Activated naive CD4-positive, alpha-beta T cell (primary cell): ENCODE data around the gene SLC38A3.
A peak's percentile ranks its signal among the peaks of the same experiment; 100 is the strongest.
"Not testable (repeated sequence)": the region's sequence is repeated elsewhere in the genome, so short reads cannot be mapped to it uniquely, and the experiment has no call there.

ENCODE experiments used
- DNase-seq, 4 experiments: peaks; one replicate each; lab custom pipeline; 2025; lab: John Stamatoyannopoulos, UW

The SLC38A3 gene

GRCh38 chr3:50254577-50255250 is 49.6 kb downstream of the SLC38A3 start:
- no peak for DNase-seq

- no peak for DNase-seq
Observed at GRCh38 chr3:50255251-50255615, 50.2 kb downstream of the SLC38A3 start.

GRCh38 chr3:50256978-50257890 is 52.2 kb downstream of the SLC38A3 start:
- DNase-seq, result peak in 1 of 4 experiments; percentile 24

GRCh38 chr3:50258029-50258680 is 53.1 kb downstream of the SLC38A3 start:
- DNase-seq, result no peak

DNA sequence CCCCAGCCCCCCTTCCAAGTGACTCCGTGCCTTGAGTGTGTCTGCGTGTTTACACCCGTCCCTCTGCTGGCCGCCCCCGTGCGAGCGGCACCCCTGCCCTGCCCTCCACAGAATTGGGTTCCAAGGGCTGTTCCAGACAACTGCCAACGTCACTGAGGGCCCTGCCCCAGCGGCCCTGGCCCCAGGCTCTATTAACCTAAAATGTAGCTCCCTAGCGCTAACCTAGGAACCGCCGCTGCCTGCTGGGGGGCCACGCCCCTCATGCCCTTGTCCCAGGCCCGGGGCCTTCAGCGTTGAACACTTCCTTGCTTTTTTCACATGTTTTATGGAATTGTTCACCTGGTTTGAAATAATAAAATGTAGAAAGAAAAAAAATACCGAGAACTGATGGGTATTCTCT is 53.9 kb downstream of the SLC38A3 start:
- no peak for DNase-seq

GRCh38 chr3:50259432-50260026 is 54.5 kb downstream of the SLC38A3 start:
- no peak for DNase-seq

DNA sequence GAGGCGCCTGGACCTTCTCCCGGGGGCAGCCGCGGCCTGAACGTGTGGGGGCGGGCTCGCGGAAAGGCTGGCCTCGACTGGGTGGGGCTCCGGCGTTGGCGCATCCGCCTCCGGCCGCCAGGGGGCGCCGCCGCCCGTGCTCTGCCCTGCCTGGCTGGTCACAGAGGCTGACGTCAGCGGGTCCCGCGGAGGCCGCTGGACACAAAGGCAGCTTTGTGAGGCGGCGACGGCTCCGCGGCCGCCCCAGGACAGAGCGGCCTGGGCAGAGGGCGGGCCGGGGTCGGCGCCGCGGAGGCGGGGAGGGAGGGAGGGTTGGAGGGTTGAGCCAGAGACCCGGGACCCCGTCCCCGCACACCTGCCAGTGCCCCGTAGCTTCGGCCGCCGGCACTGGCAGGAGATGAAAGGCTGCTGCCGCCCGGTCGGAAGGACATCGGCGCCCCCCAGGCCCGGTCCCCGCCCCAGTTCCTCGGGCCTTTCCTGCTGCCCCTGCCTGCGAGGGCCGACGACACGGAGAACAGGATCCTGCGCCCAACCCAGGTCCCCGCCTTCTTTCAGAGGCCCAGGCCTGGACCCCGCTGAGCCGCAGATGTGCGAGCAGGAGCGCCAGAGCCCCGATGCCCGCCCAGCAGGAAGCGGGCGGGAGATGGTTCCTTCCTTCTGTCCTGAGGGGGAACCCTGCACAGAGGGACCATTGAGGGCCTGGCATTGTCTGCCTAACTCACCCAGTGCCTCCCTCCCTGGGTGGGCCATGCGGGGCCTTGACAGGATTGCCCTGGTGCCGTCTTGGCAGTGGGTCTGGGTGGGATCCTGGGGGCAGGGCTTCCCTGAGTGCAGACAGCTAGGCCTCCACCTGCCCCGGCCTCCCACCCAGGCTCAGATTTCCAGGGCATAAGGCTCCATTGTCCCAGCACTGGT is 55.2 kb downstream of the SLC38A3 start:
- peak; percentile 55 to 75 (median 63) for DNase-seq

GRCh38 chr3:50260942-50261441 is 55.9 kb downstream of the SLC38A3 start:
- DNase-seq, result no peak

GRCh38 chr3:50261505-50261904 is 56.4 kb downstream of the SLC38A3 start:
- no peak for DNase-seq

DNA sequence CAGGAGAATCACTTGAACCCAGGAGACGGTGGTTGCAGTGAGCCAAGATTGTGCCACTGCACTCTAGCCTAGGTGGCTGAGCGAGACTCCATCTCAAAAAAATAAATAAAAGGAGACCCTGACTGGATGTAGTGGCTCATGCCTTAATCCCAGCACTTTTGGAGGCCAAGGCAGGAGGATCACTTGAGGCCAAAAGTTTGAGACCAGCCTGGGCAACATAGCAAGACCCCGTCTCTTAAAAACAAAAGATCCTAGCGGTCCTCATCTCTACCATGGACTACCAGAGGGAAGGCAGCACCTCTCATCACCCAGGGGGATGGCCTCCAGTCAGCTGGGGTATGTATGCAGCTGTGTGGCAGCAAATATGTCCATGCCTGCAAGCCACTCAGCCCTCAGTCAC is 57.1 kb downstream of the SLC38A3 start:
- not testable (repeated sequence) for DNase-seq

GRCh38 chr3:50262778-50263177 is 57.7 kb downstream of the SLC38A3 start:
- DNase-seq, result no peak

DNA sequence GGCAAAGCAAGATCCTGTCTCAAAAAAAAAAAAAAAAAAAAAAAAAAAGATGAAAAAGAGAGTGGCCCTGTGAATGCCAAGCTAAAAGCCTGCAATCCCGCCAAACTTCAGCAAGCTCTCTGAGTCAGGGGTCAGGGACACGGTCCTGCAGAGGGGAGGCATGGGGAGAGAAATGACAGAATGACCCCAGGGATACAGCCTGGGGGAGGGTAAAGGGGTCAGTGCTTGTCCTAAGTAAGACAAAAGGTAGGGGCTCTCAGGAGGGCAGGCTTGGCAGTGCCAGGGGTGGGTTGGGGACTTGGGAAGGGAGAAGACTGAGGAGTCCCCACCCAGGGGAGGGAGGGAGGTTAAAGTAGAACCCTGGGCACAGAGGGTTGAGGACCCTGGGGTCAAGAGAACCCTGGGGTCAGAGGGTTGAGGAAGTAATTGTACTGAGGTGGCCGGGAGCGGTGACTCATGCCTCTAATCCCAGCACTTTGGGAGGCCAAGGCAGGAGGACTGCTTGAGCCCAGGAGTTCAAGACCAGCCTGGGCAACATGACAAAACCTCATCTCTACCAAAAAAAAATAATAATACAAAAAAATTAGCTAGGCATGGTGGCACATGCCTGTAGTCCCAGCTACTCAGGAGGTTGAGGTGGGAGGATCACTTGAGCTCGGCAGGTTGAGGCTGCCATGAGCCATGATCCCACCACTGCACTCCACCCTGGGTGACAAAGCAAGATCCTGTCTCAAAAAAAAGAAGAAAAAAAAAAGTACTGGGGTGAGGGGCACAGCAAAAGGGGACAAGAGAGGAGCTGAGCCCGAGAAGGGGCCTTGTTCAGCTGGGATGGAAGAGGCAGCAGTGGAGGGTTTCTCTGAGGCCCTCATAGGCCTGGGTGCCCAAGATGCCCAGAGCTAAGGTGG is 58.7 kb downstream of the SLC38A3 start:
- no peak for DNase-seq

- no peak for DNase-seq
Observed at GRCh38 chr3:50264383-50264963, 59.4 kb downstream of the SLC38A3 start.

GRCh38 chr3:50264964-50265485 is 60.0 kb downstream of the SLC38A3 start:
- DNase-seq, result no peak

GRCh38 chr3:50265571-50265970 is 60.5 kb downstream of the SLC38A3 start:
- DNase-seq, result no peak

DNA sequence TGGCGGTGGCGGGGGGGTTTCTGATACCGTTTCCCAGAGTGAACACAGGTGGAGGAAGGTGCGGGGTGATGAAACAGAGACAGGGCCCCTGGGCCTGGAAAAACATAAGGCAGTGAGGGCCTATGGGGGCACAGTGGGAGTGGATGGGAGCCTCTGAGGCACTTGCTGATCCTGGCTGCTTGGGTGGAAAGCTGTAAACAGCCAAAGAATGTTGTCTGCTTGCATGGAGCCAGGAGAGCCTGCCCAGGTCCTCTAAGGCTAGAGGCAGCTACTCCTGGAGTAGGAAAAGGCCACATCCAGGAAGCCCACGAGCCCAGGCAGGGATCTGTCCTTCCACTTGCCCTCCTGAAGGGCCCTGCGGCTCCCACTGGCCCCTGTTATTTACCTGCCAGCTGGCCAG is 60.9 kb downstream of the SLC38A3 start:
- no peak for DNase-seq

GRCh38 chr3:50266836-50267235 is 61.8 kb downstream of the SLC38A3 start:
- DNase-seq, result no peak

DNA sequence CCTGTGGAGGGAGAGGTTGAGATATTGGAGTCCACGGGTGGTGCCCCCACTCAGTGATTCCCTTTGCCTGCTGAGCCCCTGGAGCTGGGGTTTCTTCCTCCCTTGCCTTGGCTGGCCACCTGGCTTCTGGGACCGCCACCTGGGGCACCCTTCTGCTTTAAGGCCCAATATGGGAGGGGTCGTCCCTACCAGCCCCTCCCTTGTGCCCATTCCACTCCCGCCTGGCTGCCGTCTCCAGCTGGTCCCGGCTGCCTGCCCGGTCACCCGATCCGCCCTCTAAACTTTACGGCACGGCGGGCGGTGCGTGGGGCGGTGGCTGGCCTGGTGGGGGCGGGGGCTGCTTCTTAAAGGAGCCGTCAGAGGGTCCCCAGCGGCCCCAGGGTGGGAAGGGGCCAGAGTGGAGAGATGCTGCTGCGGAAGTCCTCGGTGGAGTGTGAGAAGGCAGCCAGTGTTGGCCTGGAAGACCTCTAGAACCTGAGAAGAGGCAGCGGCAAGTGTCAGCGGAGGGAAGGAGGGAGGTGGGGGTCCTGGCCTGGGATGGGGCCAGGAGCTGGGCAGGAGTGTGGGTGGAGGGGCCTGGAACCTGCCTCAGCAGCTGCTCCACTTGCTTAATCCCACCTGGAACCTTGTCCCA is 62.3 kb downstream of the SLC38A3 start:
- no peak for DNase-seq

GRCh38 chr3:50268276-50268675 is 63.2 kb downstream of the SLC38A3 start:
- DNase-seq, result no peak
